K562 (cell line): ENCODE data around the gene PPP1R9B. TPM values are rescaled to one million over a fixed set of nuclear protein-coding genes. Genes with fewer than 3 reads are reported as not detected.
A peak's percentile ranks its signal among the peaks of the same experiment; 100 is the strongest.

Experiments used
- ATAC-seq: fragments of 200-7000 bp; cut with Tn5 transposase; 3 replicates; pipeline ENCODE4 v1.9.1; 2020; ENCODE audit warnings: moderate library complexity
- BruUV-seq: library from RNA; stranded (reverse); fragments of 400-500 nt; replicated peaks from 2 replicates; lab custom pipeline; 2021; lab: Mats Ljungman, UMichigan
- CTCF ChIA-PET: fragments of 300-600 bp; formaldehyde crosslinking; extraction: SDS; loops from one replicate; lab custom pipeline; 2021; ENCODE audit warnings: low intra/inter-chr PET ratio; lab: Yijun Ruan, JAX
- POLR2A ChIA-PET: fragments of 300-600, 350-650 bp; sonication (Branson Sonifier 250); formaldehyde crosslinking; extraction: SDS; loops from one replicate; lab custom pipeline; 2021; ENCODE audit warnings: antibody characterized with exemption, inconsistent platforms; lab: Yijun Ruan, JAX
- DNase-seq, 4 experiments: peaks; one replicate each; pipeline versions ENCODE4 v3.0.0 to v3.0.0-alpha.2; 2011 to 2018; ENCODE audit warnings: low spot score in 3 of 4, mixed read lengths in 3 of 4; ENCODE audit errors: extremely low read depth in 1 of 4
- FAIRE-seq: peaks from 2 replicates; lab custom pipeline; 2011; peaks lifted over from hg19 to GRCh38; lab: Jason Lieb, UNC
- H2AFZ ChIP-seq: 2 replicates; pipeline ENCODE4 v1.6.0; 2011; ENCODE audit warnings: low read depth, low read length, control low read depth, inconsistent platforms
- H3K27ac ChIP-seq: fragments of 200-600 bp; 3 replicates; pipeline ENCODE4 v1.8.0; 2011; ENCODE audit warnings: low read depth, mild to moderate bottlenecking, control low read depth, inconsistent platforms, low read length, moderate library complexity, mixed read lengths; ENCODE audit errors: extremely low read depth
- H3K27me3 ChIP-seq, 2 experiments: fragments of 300-600 bp in 1 of 2; 2 replicates in 1 of 2; 3 replicates in 1 of 2; pipeline versions ENCODE4 v1.6.0 to v1.8.0; 2011; ENCODE audit warnings: inconsistent platforms in 2 of 2, low read length in 2 of 2, mild to moderate bottlenecking in 1 of 2, mixed read lengths in 1 of 2, moderate library complexity in 1 of 2; ENCODE audit not compliant: control insufficient read depth in 2 of 2, insufficient read depth in 2 of 2
- H3K36me3 ChIP-seq: fragments of 300-600 bp; 3 replicates; pipeline ENCODE4 v1.8.0; 2011; ENCODE audit warnings: mild to moderate bottlenecking, low read length, inconsistent platforms; ENCODE audit not compliant: control insufficient read depth, insufficient read depth
- H3K4me1 ChIP-seq, 2 experiments: fragments of 200-600 bp in 1 of 2; replicated peaks in 1 of 2; 2 replicates in 1 of 2; 3 replicates in 1 of 2; pipeline versions ENCODE4 v1.5.1 to v1.8.0; 2011; ENCODE audit warnings: inconsistent platforms in 2 of 2, low read length in 2 of 2, mild to moderate bottlenecking in 1 of 2, mixed read lengths in 1 of 2, moderate library complexity in 1 of 2; ENCODE audit not compliant: control insufficient read depth in 2 of 2, insufficient read depth in 2 of 2
- H3K4me2 ChIP-seq: 2 replicates; pipeline ENCODE4 v1.6.1; 2011; ENCODE audit warnings: low read length, control low read depth, inconsistent platforms, mixed read lengths; ENCODE audit not compliant: insufficient read depth
- H3K4me3 ChIP-seq: fragments of 200-600 bp; sonication (generic), shearing (Covaris generic); 2 replicates; pipeline ENCODE4 v1.5.1; 2016; ENCODE audit warnings: control low read depth, inconsistent platforms
- H3K79me2 ChIP-seq: fragments of 200-600 bp; 3 replicates; pipeline ENCODE4 v1.8.0; 2011; ENCODE audit warnings: low read length, inconsistent platforms; ENCODE audit not compliant: control insufficient read depth, insufficient read depth
- H3K9ac ChIP-seq, 2 experiments: 2 replicates each; pipeline versions ENCODE4 v1.6.0 to v1.6.1; 2011; ENCODE audit warnings: low read depth in 2 of 2, low read length in 2 of 2, control low read depth in 1 of 2, inconsistent platforms in 1 of 2, mild to moderate bottlenecking in 1 of 2, mixed read lengths in 1 of 2; ENCODE audit not compliant: insufficient read depth in 1 of 2
- H3K9me1 ChIP-seq: one replicate; pipeline ENCODE4 v1.6.0; 2011; ENCODE audit warnings: inconsistent platforms, mild to moderate bottlenecking, low read length, moderate library complexity; ENCODE audit not compliant: control insufficient read depth, insufficient read depth
- H3K9me3 ChIP-seq: replicated peaks from 2 replicates; pipeline ENCODE4 v1.5.1; 2011; ENCODE audit warnings: low read depth, low read length, inconsistent platforms; ENCODE audit not compliant: control insufficient read depth, insufficient read depth
- H4K20me1 ChIP-seq: replicated peaks from 2 replicates; pipeline ENCODE4 v1.6.1; 2011; ENCODE audit warnings: low read length, inconsistent platforms, mixed read lengths; ENCODE audit not compliant: control insufficient read depth, insufficient read depth
- ASH1L ChIP-seq: fragments of 450-650 bp; IDR thresholded peaks from 2 replicates; pipeline ENCODE4 v1.6.1; 2018; ENCODE audit warnings: borderline replicate concordance, mild to moderate bottlenecking, low read depth; ENCODE audit not compliant: partially characterized antibody
- ATF1 ChIP-seq, 2 experiments: fragments of 450-650 bp in 1 of 2; IDR thresholded peaks; 2 replicates each; pipeline ENCODE4 v1.6.1; 2016; ENCODE audit warnings: missing compliant biosample characterization in 1 of 2, missing genetic modification characterization in 1 of 2
- EGR1 ChIP-seq: fragments of 450-650 bp; conservative IDR thresholded peaks from 2 replicates; pipeline ENCODE4 v1.6.1; 2017; ENCODE audit warnings: mild to moderate bottlenecking
- ETV1 ChIP-seq: fragments of 450-650 bp; conservative IDR thresholded peaks from 2 replicates; pipeline ENCODE4 v1.6.1; 2016; ENCODE audit warnings: missing genetic modification characterization, control low read depth, low read depth, missing compliant biosample characterization
- FIP1L1 ChIP-seq: fragments of 200-400 bp; formaldehyde crosslinking; IDR thresholded peaks from 2 replicates; pipeline ENCODE4 v1.6.1; 2018; ENCODE audit warnings: mild to moderate bottlenecking, low read depth, low read length; ENCODE audit not compliant: poor library complexity, severe bottlenecking
- MECOM ChIP-seq: fragments of 250-450 bp; sonication (Bioruptor Pico); IDR thresholded peaks from 2 replicates; pipeline ENCODE4 v1.8.0; 2022; ENCODE audit warnings: inconsistent platforms
- MYC ChIP-seq, 2 experiments: fragments of 250-450 bp in 1 of 2; sonication (Bioruptor Pico) in 1 of 2; IDR thresholded peaks; 2 replicates each; pipeline versions ENCODE4 v1.5.1 to v1.6.1; 2012 to 2021; ENCODE audit warnings: low read depth in 2 of 2, borderline replicate concordance in 1 of 2, improper control_type of control experiment in 1 of 2, low read length in 1 of 2, mild to moderate bottlenecking in 1 of 2, moderate library complexity in 1 of 2
- PTRF ChIP-seq: fragments of 450-650 bp; IDR thresholded peaks from 2 replicates; pipeline ENCODE4 v1.6.1; 2016; ENCODE audit warnings: mild to moderate bottlenecking, missing genetic modification characterization, missing compliant biosample characterization
- USF2 ChIP-seq: sonication (generic); formaldehyde crosslinking; IDR thresholded peaks from 2 replicates; pipeline ENCODE4 v1.5.0; 2020; ENCODE audit warnings: missing genetic modification reagents
- ZBTB5 ChIP-seq: fragments of 450-650 bp; IDR thresholded peaks from 2 replicates; pipeline ENCODE4 v1.6.1; 2017; ENCODE audit warnings: antibody characterized with exemption
- ZNF224 ChIP-seq: sonication (generic); formaldehyde crosslinking; IDR thresholded peaks from 2 replicates; pipeline ENCODE4 v1.8.0; 2022; ENCODE audit warnings: mild to moderate bottlenecking, missing genetic modification reagents
- WGBS: fragments of 100-300 bp; shearing (Covaris generic); methylation state at CpG from one replicate; pipeline ENCODE4 v1.1.6; 2016; ENCODE audit warnings: low coverage, mixed read lengths; ENCODE audit not compliant: insufficient coverage; ENCODE audit errors: missing lambda C conversion rate; 5-methylcytosine and 5-hydroxymethylcytosine counted together
- in situ Hi-C: fragments of 300-500 bp; cut with MboI; formaldehyde crosslinking; loops from 4 replicates; pipeline ENCODE4 v1.15.0; 2018; ENCODE audit warnings: inconsistent platforms, mixed read lengths
- intact Hi-C: fragments of 100-400 bp; cut with micrococcal nuclease; formaldehyde crosslinking; loops from 2 replicates; pipeline ENCODE4 v1.14.2; 2022
- polyA plus RNA-seq, 8 experiments: library from polyadenylated mRNA; depleted of rRNA in 4 of 8; stranded (reverse) in 5 of 8; unstranded in 3 of 8; fragments of >200 nt; fragmentation: Nextera tagmentation in 2 of 8; fragmentation: Illumina TruSeq in 1 of 8; extraction: Ambion mirVana in 2 of 8; extraction: Trizol in 1 of 8; gene quantifications; 2 replicates each; pipeline versions ENCODE4 v1.2.1 to v1.2.3, GENCODE V29; 2011 to 2014; ENCODE audit warnings: inconsistent platforms in 1 of 8, missing spikeins in 1 of 8
- total RNA-seq, 7 experiments: library from RNA; depleted of rRNA in 6 of 7; stranded (reverse); fragments of >200 nt in 6 of 7; fragmentation: Illumina TruSeq in 2 of 7; extraction: Trizol in 2 of 7; gene quantifications; 2 replicates each; pipeline versions ENCODE4 v1.2.1 to v1.2.3, GENCODE V29; 2011 to 2021; ENCODE audit warnings: low replicate concordance in 1 of 7

The PPP1R9B gene
- total and polyA plus RNA-seq, 9 of the 15 experiments (the other 6 are each of a cell fraction or from before 2014, with no cell fraction given), result 0.10 to 63.5 (median 24.7) TPM

- Histone ChIP-seq H3K4me1 (peaks cover 4 to 25% of the 10 kb centered on the region in 2 experiments; a peak in 4 of 5 replicates), H2AFZ (peak overlapping the region; percentile 90), H3K9me3 (no peaks in the 10 kb centered on the region), H3K27me3 (peaks cover 8 to 41% of the 10 kb centered on the region in 2 experiments; a peak in 4 of 5 replicates), H3K9ac (peak overlapping the region in 1 of 2 experiments; percentile 74; a peak in 1 of 4 replicates), H3K4me3 (peak overlapping the region; percentile 41), H3K4me2 (peak overlapping the region; percentile 83), H3K9me1 (no peaks in the 10 kb centered on the region), H3K79me2 (no peaks in the 10 kb centered on the region), H3K36me3 (no peaks in the 10 kb centered on the region), H4K20me1 (0 out of 2 replicates have a peak, but pooled peaks cover 7% of the 10 kb centered on the region), H3K27ac (no peak overlapping the region)
- BruUV-seq, result no TSS peak
- FAIRE-seq (no peak), DNase-seq (peak; percentile 87 to 96 (median 95)), ATAC-seq (peak; percentile 95)
- POLR2A ChIA-PET, result interaction anchor here (0.6 to 1.2 kb wide), 5 partner anchors 10 to 935 kb away, joined by 3 to 5 read pairs (median 4); partner anchors contain the start of gene SGCA
- CTCF ChIA-PET, result interaction anchor here (0.6 to 5.1 kb wide), 14 partner anchors 9 to 969 kb away, joined by 3 to 147 read pairs (median 4); partner anchors contain the start of genes RSAD1 and TMEM92
- in situ Hi-C loops (no loop called here), intact Hi-C loops (loop anchor here (1.0 to 2.0 kb wide), 3 partner anchors 70 to 97 kb away; no protein-coding TSS in a partner anchor)
- 4% methylated on average over 22 of the region's 36 CpGs for WGBS
- TF ChIP-seq MECOM (CRISPR knock-in tag) (no peak), MYC (IDR thresholded peaks at IDR 0.05; ENCODE audit: low read depth, low read length) (no peak), MYC (CRISPR knock-in tag; IDR thresholded peaks at IDR 0.05; ENCODE audit: borderline replicate concordance, low read depth) (no peak), FIP1L1 (no peak), PTRF (no peak), ATF1 (CRISPR knock-in tag; IDR thresholded peaks at IDR 0.05) (no peak), ATF1 (tag; IDR thresholded peaks at IDR 0.05) (peak; percentile 35; the same call in 1 of the 2 replicates), USF2 (CRISPR knock-in tag) (no peak), EGR1 (peak; percentile 59), ZNF224 (CRISPR knock-in tag) (no peak), ETV1 (tag) (no peak), ASH1L (no peak), ZBTB5 (no peak)
Measured at GRCh38 chr17:50199803-50200456, 49.5 kb upstream of the PPP1R9B start.
